Stimulated activated CD8-positive, alpha-beta memory T cell treated with anti-CD3 and anti-CD28 coated beads, Interleukin-4, amount 100 ng/mL, for 1 hour (primary cell): ENCODE results near the gene TSNAXIP1.

Experiments used
- DNase-seq, 2 donors: peaks; one replicate each; pipeline ENCODE4 v3.0.0-alpha.2; 2020; ENCODE audit warnings: low read depth in 2 of 2, low spot score in 1 of 2

Gene TSNAXIP1

GRCh38 chr16:67781565-67781921, 25.1 kb upstream of the TSNAXIP1 start:
- DNase-seq: no peak

DNA sequence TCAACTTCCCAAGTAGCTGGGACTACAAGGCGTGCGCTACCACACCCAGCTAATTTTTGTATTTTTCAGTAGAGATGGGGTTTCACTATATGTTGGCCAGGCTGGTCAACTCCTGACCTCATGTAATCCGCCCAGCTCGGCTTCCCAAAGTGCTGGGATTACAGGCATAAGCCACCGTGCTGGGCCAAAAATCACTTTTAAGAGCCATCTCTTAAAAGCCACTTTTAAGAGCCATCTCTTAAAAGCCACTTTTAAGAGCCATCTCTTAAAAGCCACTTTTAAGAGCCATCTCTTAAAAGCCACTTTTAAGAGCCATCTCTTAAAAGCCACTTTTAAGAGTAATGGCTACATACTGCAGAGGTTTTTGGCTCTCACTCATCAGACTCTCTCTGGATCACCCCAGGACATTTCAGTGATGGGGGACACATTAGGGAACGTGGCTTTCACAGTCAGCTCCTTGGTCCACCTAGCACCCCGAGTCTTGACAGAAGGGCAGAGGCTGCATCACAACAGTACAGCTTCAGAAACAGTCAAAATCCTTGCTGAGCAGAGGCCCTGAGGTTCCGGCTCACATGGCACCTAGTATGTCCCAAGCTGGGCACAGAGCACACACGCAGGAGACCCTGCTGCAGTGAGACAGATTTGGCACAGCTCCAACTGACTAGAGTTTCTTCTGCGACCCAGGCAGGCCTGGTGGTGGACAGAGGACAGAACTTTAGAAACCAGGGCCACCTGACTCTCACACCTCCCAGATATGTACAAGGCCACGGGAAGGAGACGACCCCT, 23.9 kb upstream of the TSNAXIP1 start:
- DNase-seq: no peak

- no peak for DNase-seq
Measured at GRCh38 chr16:67783353-67783725, 23.4 kb upstream of the TSNAXIP1 start.

- DNase-seq: no peak
Measured at GRCh38 chr16:67786491-67786890, 20.2 kb upstream of the TSNAXIP1 start.

- DNase-seq: no peak
Measured at GRCh38 chr16:67790071-67790470, 16.6 kb upstream of the TSNAXIP1 start.

DNA sequence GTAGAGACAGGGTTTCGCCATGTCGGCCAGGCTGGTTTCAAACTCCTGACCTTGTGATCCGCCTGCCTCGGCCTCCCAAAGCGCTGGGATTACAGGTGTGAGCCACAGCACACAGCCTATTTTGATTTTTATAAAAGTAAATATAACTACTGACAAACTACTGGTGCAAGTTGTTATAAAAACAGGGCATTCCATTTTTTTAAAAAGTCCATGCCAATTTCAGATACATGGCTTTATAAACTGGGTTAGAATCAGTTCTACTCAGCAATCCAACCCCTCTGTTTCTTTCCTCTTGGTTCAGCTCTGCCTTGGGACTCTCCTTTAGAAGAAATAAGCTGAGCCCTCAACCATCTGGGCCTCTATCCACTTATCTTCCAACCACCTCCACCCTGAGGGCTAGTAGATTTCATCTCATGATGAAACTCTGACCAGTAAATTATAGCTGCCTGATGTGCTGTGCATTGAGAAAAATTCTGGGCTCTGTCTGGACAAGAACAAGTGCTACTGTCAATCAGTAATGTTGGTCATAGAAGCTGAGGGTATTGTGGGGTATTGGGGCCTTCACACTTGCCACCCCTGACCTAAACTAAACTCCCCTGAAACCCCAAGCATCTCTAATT, 10.5 kb upstream of the TSNAXIP1 start:
- no peak for DNase-seq

DNA sequence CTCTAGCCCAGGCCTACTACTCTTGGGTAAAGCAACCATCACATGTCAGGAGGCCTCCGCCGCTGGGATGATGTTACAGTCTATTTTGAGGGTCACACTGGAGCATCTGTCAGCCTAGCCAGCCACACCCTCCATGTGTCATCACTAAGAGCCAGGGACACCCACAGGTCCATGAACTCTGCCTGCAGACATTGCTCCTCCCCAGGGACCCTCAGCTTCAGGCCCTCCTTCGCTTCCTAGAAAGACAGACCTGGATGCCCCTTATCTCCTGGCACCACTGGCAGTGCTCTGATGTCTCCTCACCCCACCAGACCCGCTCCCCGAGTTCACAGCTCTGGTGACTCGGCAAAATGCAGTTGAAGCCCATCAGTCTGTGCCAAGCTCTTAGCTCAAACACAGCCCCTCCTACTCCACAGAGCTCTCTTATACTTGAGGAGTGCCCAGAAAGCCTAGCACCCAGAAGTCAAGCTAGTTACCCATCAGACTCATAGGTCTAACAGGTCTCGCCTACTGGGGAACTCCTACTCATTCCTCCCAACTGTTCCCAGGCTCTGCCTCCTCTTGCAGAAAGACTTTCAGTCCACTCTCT, 6.3 kb upstream of the TSNAXIP1 start:
- DNase-seq: no peak

GRCh38 chr16:67801241-67801640, 5.4 kb upstream of the TSNAXIP1 start:
- no peak for DNase-seq

GRCh38 chr16:67801883-67802282, 4.8 kb upstream of the TSNAXIP1 start:
- DNase-seq: no peak

DNA sequence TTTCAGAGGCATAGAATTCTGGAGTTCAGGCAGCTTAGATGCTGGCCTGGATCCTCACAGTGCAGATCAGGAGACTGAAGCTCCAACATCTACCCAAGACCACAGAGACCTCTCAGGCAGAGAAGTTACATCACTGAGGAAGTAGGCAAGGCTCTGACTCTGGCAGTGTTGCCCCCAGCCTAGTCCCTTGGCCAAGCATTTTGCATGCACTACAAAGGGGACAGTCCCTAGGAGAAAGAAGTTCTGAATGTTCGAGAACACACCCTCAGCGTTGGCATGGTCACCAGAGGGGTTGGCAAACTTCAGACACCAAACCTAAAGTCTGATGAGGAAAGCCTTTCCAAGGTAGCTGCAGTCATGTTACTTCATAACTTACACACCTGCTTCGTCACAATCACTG, 2.8 kb upstream of the TSNAXIP1 start:
- no peak for DNase-seq

- no peak for DNase-seq
Measured at GRCh38 chr16:67804853-67805542, 1.7 kb upstream of the TSNAXIP1 start.

GRCh38 chr16:67805718-67806427, 816 bp upstream of the TSNAXIP1 start:
- no peak for DNase-seq

GRCh38 chr16:67807148-67807682, 526 bp downstream of the TSNAXIP1 start:
- no peak for DNase-seq

DNA sequence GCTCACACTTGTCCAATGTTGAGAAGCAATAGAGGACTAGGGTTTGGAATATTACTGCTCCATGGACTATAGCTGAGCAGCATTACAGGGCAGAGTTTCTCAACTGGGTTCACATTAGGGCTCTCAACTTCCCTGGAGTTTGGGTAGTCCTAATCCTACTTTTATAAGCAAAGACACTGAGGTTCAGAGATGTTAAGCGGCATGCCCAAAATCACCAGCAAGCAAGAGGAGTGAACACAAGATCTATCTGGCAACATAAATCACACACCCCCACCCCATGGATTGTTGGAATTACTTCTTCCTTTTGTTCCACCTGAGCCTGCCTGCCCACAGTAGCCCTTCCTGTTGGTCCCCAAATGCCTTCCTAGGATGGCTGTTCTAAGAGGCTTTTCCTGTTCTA, 5.2 kb downstream of the TSNAXIP1 start:
- DNase-seq: no peak

GRCh38 chr16:67814567-67814966, 7.9 kb downstream of the TSNAXIP1 start:
- no peak for DNase-seq

DNA sequence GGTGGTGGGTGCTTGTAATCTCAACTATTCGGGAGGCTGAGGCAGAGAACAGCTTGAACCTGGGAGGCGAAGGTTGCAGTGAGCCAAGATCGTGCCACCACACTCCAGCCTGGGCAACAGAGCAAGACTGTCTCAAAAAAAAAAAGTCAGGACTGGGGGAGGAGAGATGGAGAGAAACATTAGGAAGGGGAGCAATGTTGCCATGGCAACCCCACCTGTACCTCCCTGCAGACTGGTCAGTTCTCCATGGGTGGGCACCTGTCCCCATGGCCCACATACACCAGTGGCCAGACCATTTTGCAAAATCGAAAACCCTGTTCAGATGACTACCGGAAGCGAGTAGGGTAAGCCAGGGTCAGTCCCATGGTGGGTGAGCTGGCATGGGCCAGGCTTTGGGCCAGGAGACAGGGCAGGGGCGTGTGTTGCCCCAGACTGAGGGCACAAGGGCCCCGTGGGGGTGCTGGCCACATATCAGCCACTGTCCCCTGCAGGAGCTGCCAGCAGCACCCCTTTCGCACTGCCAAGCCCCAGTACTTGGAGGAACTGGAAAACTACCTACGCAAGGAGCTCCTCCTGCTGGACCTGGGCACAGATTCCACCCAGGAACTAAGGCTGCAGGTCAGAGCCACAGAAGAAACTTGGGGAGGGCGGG, 14.0 kb downstream of the TSNAXIP1 start:
- DNase-seq: no peak

- DNase-seq: no peak
Measured at GRCh38 chr16:67822511-67822910, 15.8 kb downstream of the TSNAXIP1 start.

- DNase-seq: no peak
Measured at GRCh38 chr16:67825119-67825518, 18.4 kb downstream of the TSNAXIP1 start.

DNA sequence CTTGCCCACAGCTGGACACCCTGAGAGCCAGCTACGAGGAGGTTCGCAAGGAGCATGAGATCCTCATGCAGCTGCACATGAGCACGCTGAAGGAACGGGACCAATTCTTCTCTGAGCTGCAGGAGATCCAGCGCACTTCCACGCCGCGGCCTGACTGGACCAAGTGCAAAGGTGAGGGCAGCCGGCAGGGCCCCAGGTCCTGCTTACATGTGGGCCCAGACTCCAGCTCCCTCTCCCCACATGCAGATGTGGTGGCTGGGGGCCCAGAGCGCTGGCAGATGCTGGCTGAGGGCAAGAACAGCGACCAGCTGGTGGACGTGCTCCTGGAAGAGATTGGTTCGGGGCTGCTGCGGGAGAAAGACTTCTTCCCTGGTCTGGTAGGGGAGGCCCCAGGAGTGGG, 19.2 kb downstream of the TSNAXIP1 start:
- no peak for DNase-seq

DNA sequence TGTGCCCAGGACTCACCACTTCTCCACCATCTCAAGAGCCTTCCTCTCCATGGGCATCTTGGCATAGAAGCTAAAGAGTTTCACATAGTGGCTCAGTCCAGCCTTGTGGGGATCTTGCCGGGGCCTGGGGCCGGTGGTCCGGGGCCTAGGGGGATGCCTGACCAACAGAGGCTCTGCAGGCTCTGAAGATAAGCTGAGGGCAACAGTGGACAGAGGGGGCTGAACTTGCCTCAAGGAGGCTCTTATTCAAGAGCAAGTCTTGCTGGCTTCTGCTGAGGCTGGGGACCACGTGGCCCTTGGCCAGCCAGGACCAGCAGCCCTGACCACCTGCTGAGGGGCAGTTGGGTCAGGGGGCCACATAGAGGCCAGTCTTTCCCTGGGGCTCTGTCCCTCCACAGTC, 22.0 kb downstream of the TSNAXIP1 start:
- no peak for DNase-seq

- no peak for DNase-seq
Measured at GRCh38 chr16:67833030-67833414, 26.3 kb downstream of the TSNAXIP1 start.
